T47D (cell line): ENCODE data around the gene PLCL2.

Experiments used
- DNase-seq, 2 experiments: peaks; one replicate each; pipeline versions ENCODE4 v3.0.0 to v3.0.0-alpha.2; 2011 to 2012; ENCODE audit warnings: low read depth in 1 of 2, low spot score in 1 of 2
- JUND ChIP-seq: IDR thresholded peaks from 2 replicates; pipeline ENCODE4 v1.6.1; 2012; ENCODE audit warnings: low read depth
- in situ Hi-C: cut with HindIII; loops from 2 replicates; pipeline ENCODE4 v1.10.0; 2016; ENCODE audit warnings: low sequenced_read_pairs, low pct_unique_long_range_greater_than_20kb

PLCL2 gene

GRCh38 chr3:17136136-17136721, 251.5 kb downstream of the PLCL2 start:
- no peak for DNase-seq
- in situ Hi-C loops, result no loop called here
- no peak for TF ChIP-seq JUND

GRCh38 chr3:17137321-17137826, 252.6 kb downstream of the PLCL2 start:
- in situ Hi-C loops, result no loop called here

GRCh38 chr3:17138246-17139039, 253.7 kb downstream of the PLCL2 start:
- no peak for TF ChIP-seq JUND
- in situ Hi-C loops, result no loop called here
- no peak for DNase-seq

More at GRCh38 chr3:17137321-17137826, 252.6 kb downstream of the PLCL2 start:
- TF ChIP-seq JUND, result no peak
- DNase-seq, result no peak
